Loucy (cell line): ENCODE results near the gene SIGLEC10.
A peak's percentile ranks its signal among the peaks of the same experiment; 100 is the strongest.
"Not testable (repeated sequence)": the region's sequence is repeated elsewhere in the genome, so short reads cannot be mapped to it uniquely, and the experiment has no call there.

Experiments
- H2AFZ ChIP-seq: fragments of 200-600 bp; sonication (generic); 2 replicates; pipeline ENCODE4 v1.6.0; 2016; ENCODE audit warnings: antibody characterized with exemption, mild to moderate bottlenecking, low read length, moderate library complexity
- H3F3A ChIP-seq: fragments of 200-600 bp; 2 replicates; pipeline ENCODE4 v1.6.0; 2016; ENCODE audit warnings: antibody characterized with exemption, low read depth, mild to moderate bottlenecking
- H3K27me3 ChIP-seq: fragments of 200-600 bp; sonication (generic); 2 replicates; pipeline ENCODE4 v1.6.1; 2014; ENCODE audit warnings: low read length, mild to moderate bottlenecking; ENCODE audit not compliant: insufficient read depth, poor library complexity, severe bottlenecking
- H3K36me3 ChIP-seq: fragments of 200-600 bp; sonication (generic); 2 replicates; pipeline ENCODE4 v1.6.1; 2016; ENCODE audit warnings: low read length; ENCODE audit not compliant: insufficient read depth
- H3K4me1 ChIP-seq: fragments of 200-600 bp; sonication (generic); 2 replicates; pipeline ENCODE4 v1.5.1; 2014; ENCODE audit warnings: low read length, mild to moderate bottlenecking; ENCODE audit not compliant: insufficient read depth, poor library complexity, severe bottlenecking
- H3K4me2 ChIP-seq: fragments of 200-600 bp; sonication (generic); 2 replicates; pipeline ENCODE4 v1.6.0; 2014; ENCODE audit warnings: antibody characterized with exemption, low read length, low read depth, mild to moderate bottlenecking; ENCODE audit not compliant: poor library complexity, severe bottlenecking
- H3K4me3 ChIP-seq: fragments of 200-600 bp; sonication (generic); 2 replicates; pipeline ENCODE4 v1.5.1; 2014; ENCODE audit warnings: low read length, mild to moderate bottlenecking, mixed read lengths; ENCODE audit not compliant: poor library complexity, severe bottlenecking
- H3K79me2 ChIP-seq: fragments of 200-600 bp; sonication (generic); 2 replicates; pipeline ENCODE4 v1.6.1; 2014; ENCODE audit warnings: low read length; ENCODE audit not compliant: insufficient read depth
- H3K9ac ChIP-seq: fragments of 200-600 bp; sonication (generic); 2 replicates; pipeline ENCODE4 v1.6.0; 2014; ENCODE audit warnings: mild to moderate bottlenecking, low read depth, low read length, moderate library complexity; ENCODE audit not compliant: poor library complexity, severe bottlenecking
- H3K9me2 ChIP-seq: fragments of 200-600 bp; sonication (generic); replicated peaks from 2 replicates; pipeline ENCODE4 v1.6.1; 2016; ENCODE audit warnings: low read depth, low read length, mixed read lengths
- H3K9me3 ChIP-seq: fragments of 200-600 bp; sonication (generic); 2 replicates; pipeline ENCODE4 v1.6.1; 2014; ENCODE audit warnings: mild to moderate bottlenecking, antibody characterized with exemption, low read length, low read depth; ENCODE audit not compliant: insufficient read depth
- H4K20me1 ChIP-seq: fragments of 200-600 bp; sonication (generic); 2 replicates; pipeline ENCODE4 v1.6.0; 2014; ENCODE audit warnings: antibody characterized with exemption, low read length, mild to moderate bottlenecking; ENCODE audit not compliant: insufficient read depth, poor library complexity, severe bottlenecking
- EZH2phosphoT487 ChIP-seq: fragments of 200-600 bp; IDR thresholded peaks from 2 replicates; pipeline ENCODE4 v1.6.1; 2018; ENCODE audit warnings: antibody characterized with exemption, mild to moderate bottlenecking, moderate library complexity, borderline replicate concordance
- TF ChIP-seq, protein P1 (sequence below): fragments of 200-600 bp; sonication (generic); conservative IDR thresholded peaks from 2 replicates; pipeline ENCODE4 v1.5.1; 2014; ENCODE audit warnings: mild to moderate bottlenecking, antibody characterized with exemption, low read length

Gene SIGLEC10

DNA sequence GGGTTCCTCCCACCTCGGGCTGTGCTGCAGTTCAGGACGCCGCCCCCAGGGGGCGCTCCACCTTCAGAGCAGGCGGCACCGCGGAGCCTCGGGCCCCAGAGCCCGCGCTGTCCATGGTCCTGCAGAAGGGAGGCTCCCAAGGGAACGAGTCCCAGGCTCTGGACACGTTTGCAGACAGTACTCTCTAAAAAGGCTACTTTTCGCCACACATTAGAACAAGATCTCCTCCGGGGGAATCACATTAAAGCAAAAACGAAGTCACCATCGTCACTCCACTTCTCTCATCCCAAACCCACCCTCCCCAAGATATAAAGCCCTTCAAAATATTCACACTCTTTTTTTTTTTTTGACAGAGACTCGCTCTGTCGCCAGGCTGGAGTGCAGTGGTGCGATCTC is 4.6 kb upstream of the SIGLEC10 start:
- Histone ChIP-seq H2AFZ (no peak overlapping the region), H3K4me2 (no peak overlapping the region), H4K20me1 (no peaks in the 10 kb centered on the region), H3K27me3 (no peaks in the 10 kb centered on the region), H3K4me3 (no peak overlapping the region), H3K79me2 (no peaks in the 10 kb centered on the region), H3K4me1 (no peaks in the 10 kb centered on the region), H3K36me3 (no peaks in the 10 kb centered on the region), H3K9me2 (no peaks in the 10 kb centered on the region), H3F3A (no peaks in the 10 kb centered on the region), H3K9me3 (no peaks in the 10 kb centered on the region), H3K9ac (no peak overlapping the region)
- TF ChIP-seq EZH2phosphoT487, result no peak
- TF ChIP-seq, protein P1, sequence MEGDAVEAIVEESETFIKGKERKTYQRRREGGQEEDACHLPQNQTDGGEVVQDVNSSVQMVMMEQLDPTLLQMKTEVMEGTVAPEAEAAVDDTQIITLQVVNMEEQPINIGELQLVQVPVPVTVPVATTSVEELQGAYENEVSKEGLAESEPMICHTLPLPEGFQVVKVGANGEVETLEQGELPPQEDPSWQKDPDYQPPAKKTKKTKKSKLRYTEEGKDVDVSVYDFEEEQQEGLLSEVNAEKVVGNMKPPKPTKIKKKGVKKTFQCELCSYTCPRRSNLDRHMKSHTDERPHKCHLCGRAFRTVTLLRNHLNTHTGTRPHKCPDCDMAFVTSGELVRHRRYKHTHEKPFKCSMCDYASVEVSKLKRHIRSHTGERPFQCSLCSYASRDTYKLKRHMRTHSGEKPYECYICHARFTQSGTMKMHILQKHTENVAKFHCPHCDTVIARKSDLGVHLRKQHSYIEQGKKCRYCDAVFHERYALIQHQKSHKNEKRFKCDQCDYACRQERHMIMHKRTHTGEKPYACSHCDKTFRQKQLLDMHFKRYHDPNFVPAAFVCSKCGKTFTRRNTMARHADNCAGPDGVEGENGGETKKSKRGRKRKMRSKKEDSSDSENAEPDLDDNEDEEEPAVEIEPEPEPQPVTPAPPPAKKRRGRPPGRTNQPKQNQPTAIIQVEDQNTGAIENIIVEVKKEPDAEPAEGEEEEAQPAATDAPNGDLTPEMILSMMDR, result peak; percentile 94

DNA sequence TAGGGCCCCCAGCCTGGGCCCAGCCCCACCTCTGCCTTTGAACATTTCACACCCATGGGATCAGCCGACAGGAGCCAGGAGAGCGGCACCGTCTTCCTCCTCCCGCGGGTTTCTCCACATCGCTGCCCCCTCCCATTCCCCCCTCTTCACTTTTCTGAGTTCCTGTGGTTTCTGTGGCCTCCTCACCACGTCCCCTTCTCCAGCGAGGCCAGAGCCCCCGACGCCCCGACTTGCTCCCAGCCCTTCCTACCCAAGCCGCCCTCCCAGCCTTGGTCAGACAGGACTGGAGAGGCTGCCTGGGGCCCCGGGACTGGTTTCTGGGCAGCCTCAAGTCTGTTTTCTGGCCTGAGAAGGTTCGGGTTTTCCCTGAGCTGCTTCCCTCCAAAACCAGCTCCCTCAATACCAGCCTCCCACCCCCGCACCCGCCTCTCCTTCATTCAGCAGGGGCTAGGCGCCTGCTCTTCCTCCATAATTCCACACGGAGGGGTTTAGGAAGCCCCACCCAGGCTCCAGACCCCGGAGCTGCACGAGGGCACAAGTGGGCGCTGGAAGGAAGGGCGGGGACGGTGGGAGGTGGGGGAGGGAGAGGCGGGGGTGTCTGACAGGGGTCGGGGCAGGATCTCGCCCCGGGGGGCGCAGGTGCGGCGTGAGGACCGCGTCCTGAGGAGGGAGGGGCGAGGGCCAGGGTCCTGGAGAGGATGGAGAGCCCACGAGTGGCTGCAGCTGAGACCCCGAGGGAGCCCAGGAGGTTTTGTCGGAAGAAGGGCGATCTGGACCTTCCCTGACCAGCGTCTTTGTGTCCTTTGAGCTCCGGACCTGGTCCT is 4.0 kb upstream of the SIGLEC10 start:
- no peaks in the 10 kb centered on the region for H4K20me1 ChIP-seq
- H3K4me3 ChIP-seq, result no peak overlapping the region
- no peaks in the 10 kb centered on the region for H3F3A ChIP-seq
- H3K79me2 ChIP-seq, result no peaks in the 10 kb centered on the region
- H2AFZ ChIP-seq, result no peak overlapping the region
- TF ChIP-seq EZH2phosphoT487, result no peak
- TF ChIP-seq, protein P1, result no peak
- no peaks in the 10 kb centered on the region for H3K4me1 ChIP-seq
- H3K4me2 ChIP-seq, result no peak overlapping the region
- no peaks in the 10 kb centered on the region for H3K36me3 ChIP-seq
- no peak overlapping the region for H3K9ac ChIP-seq
- H3K9me3 ChIP-seq, result no peaks in the 10 kb centered on the region
- H3K9me2 ChIP-seq, result no peaks in the 10 kb centered on the region
- H3K27me3 ChIP-seq, result no peaks in the 10 kb centered on the region

DNA sequence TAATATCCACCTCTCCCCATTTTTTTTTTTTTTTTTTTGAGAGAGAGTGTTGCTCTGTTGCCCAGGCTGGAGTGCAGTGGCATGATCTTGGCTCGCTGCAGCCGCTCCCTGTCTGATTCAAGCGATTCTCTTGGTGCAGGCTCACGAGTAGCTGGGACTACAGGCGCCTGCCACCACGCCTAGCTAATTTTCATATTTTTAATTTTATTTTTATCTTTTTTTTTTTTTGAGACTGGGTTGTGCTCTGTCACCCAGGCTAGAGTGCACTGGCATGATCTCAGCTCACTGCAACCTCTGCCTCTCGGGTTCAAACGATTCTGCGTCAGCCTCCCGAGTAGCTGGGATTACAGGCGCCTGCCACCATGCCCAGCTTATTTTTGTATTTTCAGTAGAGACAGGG is 3.1 kb upstream of the SIGLEC10 start:
- not testable (repeated sequence) for H4K20me1 ChIP-seq, H2AFZ ChIP-seq, H3K9me2 ChIP-seq, H3K4me2 ChIP-seq, H3K79me2 ChIP-seq, H3K9me3 ChIP-seq, H3K36me3 ChIP-seq, H3K4me1 ChIP-seq, H3F3A ChIP-seq, H3K9ac ChIP-seq, H3K4me3 ChIP-seq, H3K27me3 ChIP-seq

DNA sequence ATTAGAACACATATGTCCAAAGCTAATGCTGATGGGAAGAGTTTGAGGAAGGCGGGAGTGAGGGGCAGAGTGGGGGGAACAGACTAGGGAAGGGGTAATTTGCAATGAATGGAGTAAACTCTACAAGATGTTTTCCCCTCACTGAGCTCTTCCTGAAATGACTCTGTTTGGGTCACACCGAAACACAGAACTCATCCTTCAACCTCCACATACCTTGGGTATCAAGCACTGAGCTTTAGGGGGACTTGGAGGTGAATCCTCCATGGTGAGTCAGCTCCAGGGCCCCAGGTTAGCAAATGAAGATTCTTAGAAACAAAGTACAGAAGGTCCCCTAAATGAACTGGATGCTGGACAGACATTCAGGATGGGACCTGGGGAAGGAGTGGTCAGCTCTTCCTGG is 1.3 kb upstream of the SIGLEC10 start:
- TF ChIP-seq, protein P1, result no peak
- TF ChIP-seq EZH2phosphoT487, result no peak
- Histone ChIP-seq H3K9me2 (no peaks in the 10 kb centered on the region), H2AFZ (no peak overlapping the region), H3K79me2 (no peaks in the 10 kb centered on the region), H3K4me3 (no peak overlapping the region), H3K27me3 (no peaks in the 10 kb centered on the region), H3F3A (no peaks in the 10 kb centered on the region), H3K4me1 (no peaks in the 10 kb centered on the region), H3K4me2 (no peak overlapping the region), H3K36me3 (no peaks in the 10 kb centered on the region), H3K9ac (no peak overlapping the region), H3K9me3 (no peaks in the 10 kb centered on the region), H4K20me1 (no peaks in the 10 kb centered on the region)
